ENCODE data around the gene RASEF.
"Not testable (repeated sequence)": the region's sequence is repeated elsewhere in the genome, so short reads cannot be mapped to it uniquely, and the experiment has no call there.

Gene RASEF

DNA sequence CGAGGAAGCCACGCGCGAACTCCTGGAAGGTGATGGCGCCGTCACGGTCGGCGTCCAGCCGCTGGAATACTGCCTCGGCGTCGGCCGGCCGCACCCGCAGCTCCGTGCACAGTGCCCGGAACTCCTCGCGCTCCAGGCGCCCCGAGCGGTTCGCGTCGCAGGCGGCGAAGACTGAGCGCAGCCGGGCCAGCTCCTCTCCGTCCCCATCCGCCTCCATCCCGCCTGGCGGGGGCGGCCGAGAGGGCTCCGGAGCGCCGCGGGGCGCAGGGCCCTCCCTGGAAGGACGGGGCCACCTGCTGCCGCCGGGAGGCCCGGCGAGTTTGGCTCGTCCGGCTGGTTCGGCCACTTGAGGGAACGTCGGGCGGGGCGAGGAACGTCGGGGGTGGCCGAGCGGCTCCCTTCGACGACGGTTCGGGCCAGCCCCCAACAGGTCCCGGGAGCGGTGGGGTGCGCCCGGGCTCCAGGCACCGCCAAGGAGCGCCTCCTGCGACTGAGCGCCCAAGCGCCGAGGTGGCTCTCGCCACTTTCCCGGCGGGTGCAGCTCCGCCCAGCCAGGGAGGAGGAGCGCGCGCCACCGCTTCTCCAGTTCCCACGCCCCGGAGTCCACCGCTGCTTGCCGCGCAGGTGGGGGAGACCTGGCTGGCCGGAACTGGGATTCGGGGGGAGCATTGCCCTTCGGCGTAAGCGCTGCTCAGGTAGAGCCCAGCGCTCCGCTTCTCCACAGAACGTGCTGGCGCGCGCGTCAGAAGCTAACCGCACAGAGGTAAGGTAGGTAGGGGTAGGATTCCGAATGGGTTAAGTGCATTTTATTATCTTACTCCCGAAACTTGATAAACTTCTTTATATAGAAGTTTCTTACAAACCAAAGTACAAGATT lies at the start of gene RASEF:
RASEF (minus strand) TSS at position 492 of the 877 bp plus-strand sequence; CDS start at position 217, 275 bp downstream.
- in situ Hi-C loops (cut with MboI; ENCODE audit: low sequenced_read_pairs), result no loop called here

DNA sequence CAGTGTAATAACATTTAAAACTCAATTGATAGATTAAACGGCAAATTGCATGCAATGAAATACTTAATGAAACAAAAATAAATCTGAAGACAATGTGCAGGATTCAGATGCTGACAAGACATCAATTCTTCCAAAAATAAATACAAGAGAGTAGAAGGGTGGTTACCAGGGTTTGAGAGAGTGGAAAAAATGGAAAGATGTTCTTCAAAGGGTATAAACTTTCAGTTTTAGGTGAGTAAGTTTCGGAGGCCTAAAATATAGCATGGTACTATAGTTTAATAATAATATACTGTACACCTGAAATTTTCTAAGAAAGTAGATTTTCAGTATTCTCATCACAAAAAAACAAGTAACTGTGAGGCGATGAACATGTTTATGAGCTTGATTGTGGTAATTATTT lies 48.2 kb upstream of the RASEF start:
- in situ Hi-C loops (cut with MboI; ENCODE audit: low sequenced_read_pairs), result no loop called here

DNA sequence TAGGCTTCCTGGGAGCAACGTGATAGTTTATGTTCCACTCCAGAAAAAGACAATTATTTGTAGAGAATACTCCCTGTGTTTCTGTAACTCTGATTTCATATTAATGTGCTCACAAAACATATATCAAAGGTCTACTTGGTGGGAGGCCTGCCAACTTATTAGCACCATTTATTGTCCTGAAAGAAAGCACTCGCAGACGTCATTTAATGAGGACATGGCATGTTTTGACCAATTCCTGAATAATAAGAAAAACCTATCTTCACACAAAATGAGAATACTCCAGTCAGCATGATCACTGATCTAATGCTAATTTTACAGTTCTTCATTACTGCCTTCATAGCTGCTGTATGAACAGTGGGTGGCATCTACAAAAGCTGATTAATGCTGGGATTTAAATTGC lies 46.4 kb upstream of the RASEF start:
- in situ Hi-C loops (cut with MboI; ENCODE audit: low sequenced_read_pairs), result no loop called here

DNA sequence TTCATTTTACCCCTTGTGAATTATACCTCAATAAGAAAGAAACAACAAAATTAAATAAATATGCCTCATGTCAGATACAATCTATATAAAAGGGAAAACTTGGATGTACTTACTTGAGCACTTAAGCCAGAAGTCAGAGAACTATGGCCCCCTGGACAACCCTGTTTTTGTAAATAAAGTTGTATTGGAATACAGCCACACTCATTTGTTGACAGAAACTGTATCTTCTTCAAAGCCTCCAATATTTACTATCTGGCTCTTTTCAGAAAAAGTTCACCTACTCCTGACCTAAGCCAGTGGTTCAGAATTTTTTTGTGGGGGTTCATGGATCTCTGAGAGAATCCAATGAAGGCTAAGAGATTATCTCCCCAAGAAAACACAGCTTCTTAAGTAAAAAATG lies 45.3 kb upstream of the RASEF start:
- in situ Hi-C loops (cut with MboI; ENCODE audit: low sequenced_read_pairs), result no loop called here

DNA sequence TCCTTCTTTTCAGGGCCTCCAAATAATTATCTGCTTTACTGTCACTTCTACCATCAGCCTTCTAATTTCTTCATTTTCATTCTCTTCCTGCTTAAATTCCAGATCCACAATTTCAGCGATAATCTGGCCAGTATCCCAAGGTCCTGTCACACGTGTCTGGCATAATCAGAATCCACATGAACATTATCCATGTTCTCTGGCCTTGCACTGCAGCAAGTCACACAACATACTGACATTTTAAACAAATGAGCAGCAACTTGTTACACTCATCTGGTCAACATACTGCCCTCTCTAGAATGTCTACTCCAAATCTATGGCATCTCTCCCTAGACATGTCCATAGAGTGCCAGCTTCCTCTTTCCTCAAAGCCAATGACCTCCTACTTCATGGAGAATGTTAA lies 43.8 kb upstream of the RASEF start:
- in situ Hi-C loops (cut with MboI; ENCODE audit: low sequenced_read_pairs), result no loop called here

DNA sequence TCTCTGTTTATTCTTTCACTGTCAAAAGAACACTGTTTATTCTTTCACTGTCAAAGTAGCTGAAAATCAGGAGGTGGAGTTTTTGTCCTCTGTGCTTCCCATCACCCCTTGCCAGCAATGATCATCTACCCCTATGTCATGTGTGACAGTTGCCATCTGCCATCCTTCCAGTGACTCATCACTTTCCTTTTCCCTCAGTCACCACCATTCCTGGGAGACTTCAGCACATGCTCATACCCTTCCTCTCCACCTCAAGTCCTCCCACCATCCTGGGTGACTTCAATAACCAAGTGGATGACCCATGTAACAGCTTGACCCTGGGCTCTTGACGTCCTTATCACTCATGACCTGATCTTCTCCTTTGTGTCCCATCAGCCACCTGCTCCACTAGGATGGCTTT lies 43.3 kb upstream of the RASEF start:
- in situ Hi-C loops (cut with MboI; ENCODE audit: low sequenced_read_pairs), result no loop called here

DNA sequence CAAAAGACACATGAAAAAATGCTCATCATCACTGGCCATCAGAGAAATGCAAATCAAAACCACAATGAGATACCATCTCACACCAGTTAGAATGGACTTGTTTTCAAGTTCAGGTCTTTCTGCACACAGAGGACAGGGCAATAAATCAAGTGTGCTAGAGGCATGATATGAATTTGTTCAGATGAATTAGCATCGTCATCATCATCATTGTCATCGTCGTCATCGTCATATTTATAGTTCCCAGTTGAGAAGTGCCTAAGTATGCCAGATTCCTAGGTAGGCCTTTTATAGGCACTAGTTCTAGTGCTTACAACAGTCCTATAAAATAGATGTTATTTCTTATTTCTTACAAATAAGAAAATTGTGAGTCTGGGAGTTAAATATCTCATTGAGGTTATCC lies 34.7 kb upstream of the RASEF start:
- in situ Hi-C loops (cut with MboI; ENCODE audit: low sequenced_read_pairs), result no loop called here

DNA sequence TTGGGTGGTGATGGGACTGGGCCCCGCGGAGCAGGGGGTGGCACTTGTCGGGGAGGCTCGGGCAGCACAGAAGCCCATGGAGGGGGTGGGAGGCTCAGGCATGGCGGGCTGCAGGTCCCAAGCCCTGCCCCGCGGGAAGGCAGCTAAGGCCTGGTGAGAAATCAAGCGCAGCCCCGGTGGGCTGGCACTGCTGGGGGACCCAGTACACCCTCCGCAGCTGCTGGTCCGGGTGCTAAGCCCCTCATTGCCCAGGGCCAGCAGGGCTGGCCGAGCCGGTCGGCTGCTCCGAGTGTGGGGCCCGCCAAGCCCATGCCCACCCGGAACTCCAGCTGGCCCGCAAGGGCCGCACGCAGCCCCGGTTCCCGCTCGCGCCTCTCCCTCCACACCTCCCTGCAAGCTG lies 30.4 kb upstream of the RASEF start:
- in situ Hi-C loops (cut with MboI; ENCODE audit: low sequenced_read_pairs), result not testable (repeated sequence)

DNA sequence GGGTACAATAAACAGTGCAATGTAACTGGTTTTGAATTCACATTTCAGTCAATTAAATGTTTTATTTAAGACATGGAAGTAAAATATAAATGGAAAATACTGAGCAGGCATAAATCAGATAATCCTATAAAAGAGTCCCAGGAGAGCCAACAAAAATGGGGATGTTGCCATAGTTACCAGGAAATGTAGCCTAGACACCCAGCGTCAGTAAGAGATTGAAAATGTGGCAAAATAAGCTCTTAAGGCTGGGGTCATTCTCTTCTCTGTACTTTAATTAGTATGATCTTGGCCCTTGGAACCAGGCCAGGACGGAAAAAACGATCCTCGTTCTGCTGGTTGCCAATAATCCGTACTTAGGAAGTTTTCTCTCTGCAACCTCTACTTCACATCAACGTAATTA lies 18.9 kb upstream of the RASEF start:
- in situ Hi-C loops (cut with MboI; ENCODE audit: low sequenced_read_pairs), result no loop called here

DNA sequence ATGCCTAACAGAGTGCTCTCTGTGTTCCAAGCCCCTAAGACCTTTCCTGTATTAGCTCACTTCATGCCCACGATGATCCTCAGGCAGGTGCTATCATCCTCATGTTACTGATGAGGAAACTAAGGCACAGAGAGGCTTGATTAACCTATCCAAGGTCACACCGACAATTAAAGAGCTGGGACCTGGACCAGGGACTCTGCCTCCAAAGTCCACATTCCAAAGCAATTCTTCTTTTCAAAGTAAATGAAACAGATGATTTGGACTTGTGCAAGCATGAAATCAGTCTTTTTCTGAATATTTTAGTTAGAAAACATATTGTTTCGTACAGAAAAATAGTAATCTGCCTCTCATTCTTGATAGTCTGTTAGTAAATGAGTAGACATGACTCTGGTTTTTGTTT lies 18.1 kb upstream of the RASEF start:
- in situ Hi-C loops (cut with MboI; ENCODE audit: low sequenced_read_pairs), result no loop called here

DNA sequence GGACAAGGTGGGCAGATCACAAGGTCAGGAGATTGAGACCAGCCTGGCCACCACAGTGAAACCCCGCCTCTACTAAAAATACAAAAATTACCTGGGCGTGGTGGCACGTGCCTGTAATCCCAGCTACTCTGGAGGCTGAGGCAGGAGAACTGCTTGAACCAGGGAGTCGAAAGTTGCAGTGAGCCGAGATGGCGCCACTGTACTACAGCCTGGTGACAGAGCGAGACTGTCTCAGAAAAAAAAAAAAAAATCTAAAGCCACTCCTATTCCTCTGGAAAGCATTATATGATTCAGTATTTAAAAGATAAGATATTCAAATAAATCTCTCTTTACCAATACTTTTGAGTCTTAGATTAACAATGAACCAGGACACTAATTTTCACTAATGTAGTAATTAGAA lies 13.0 kb upstream of the RASEF start:
- in situ Hi-C loops (cut with MboI; ENCODE audit: low sequenced_read_pairs), result not testable (repeated sequence)

DNA sequence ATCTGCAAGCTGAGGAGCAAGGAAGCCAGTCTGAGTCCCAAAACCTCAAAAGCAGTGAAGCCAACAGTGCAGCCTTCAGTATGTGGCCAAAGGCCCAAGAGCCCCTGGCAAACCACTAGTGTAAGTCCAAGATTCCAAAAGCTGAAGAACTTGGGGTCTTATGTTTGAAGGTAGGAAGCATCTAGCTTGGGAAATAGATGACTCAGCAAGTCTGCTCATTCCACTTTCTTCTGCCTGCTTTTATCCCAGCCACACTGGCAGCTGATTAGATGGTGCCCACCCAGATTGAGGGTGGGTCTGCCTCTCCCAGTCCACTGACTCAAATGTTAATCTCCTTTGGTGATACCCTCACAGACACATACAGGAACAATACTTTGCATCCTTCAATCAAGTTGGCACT lies 9.6 kb upstream of the RASEF start:
- in situ Hi-C loops (cut with MboI; ENCODE audit: low sequenced_read_pairs), result not testable (repeated sequence)

DNA sequence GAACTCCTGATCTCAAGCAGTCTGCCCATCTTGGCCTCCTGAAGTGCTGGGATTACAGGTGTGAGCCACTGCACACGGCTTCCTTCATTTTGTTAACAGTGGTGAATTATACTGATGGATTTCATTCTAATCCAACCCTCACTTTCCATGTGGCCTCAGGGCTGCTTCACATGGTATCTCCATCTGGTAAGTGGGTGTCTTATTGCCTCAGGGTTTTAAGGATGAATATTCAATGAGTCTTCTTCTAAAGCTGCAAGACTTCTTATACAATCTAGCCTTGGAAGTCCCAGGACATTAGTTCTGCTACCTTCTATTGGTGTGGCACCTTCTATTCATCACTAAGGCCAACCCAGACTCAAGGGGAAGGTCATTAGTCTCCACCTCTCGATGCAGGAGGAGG lies 8.7 kb upstream of the RASEF start:
- in situ Hi-C loops (cut with MboI; ENCODE audit: low sequenced_read_pairs), result no loop called here

DNA sequence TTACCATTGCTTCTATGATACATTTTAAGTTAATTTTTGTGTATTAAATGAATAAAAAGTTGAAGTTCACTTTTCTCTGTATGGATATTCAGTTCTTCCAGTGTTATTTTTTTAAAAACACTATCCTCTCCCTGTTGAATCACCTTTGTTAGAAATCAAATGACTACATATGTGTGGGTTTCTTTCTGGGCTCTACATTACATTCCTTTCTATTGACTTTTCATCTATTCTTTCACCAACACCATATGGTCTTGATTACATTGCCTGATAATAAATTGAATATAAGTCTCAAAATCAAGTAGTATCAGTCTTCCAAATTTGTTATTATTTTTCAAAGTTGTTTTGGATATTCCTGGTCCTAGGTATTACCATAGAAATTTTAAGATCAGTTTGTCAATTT lies 7.3 kb upstream of the RASEF start:
- in situ Hi-C loops (cut with MboI; ENCODE audit: low sequenced_read_pairs), result no loop called here

DNA sequence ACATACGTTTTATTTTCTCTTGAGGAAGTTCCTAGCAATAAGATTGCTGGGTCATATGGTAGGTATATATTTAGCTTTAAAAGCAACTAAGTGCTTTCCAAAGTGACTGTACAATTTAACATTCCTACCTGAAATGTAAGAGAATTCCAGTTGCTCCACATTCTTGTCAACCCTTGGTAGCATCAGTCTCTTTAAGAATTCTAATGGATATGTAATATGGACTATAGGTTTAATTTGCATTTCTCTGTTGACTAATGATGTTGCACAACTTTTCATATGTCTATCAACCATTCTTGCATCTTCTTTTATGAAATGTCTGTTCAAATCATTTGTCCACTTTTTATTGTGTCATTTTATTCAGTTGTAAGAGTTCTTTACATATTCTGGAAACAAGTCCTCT lies 6.7 kb upstream of the RASEF start:
- in situ Hi-C loops (cut with MboI; ENCODE audit: low sequenced_read_pairs), result no loop called here

DNA sequence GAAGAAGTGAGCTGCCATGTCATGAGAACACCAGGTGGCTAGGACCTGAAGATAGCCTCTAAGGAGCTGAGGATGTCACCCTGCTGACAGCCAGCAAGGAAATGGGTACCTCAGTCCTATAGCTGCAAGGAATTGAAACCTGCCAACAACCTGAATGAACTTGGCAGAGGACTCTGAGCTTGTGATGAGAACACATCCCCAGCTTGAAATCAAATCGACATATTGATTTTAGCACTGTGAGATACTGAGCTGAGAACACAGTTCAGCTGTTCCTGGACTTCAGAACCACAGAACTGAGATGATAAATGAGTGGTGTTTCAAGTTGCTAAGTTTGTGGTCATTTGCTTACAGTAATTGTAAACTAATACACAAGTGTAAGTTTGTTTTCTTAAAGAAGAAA lies 5.5 kb upstream of the RASEF start:
- in situ Hi-C loops (cut with MboI; ENCODE audit: low sequenced_read_pairs), result no loop called here

DNA sequence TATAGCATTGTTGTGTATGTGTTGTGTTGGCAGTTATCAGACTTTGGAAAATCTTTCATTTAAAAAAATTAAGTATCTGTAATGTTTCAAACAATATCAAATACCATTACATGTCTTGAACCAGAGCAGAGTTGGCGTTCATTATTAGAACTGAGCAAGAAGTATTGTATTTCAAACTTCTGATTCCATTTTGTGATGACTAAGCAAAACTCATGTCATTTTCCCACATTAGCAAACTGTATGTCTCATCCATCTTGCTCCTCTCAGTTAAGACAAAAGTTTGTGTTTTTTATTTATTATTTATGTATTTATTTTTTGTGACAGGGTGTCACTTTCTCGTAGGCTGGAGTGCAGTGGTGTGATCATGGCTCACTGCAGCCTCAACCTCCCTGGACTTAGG lies 4.6 kb upstream of the RASEF start:
- in situ Hi-C loops (cut with MboI; ENCODE audit: low sequenced_read_pairs), result no loop called here

DNA sequence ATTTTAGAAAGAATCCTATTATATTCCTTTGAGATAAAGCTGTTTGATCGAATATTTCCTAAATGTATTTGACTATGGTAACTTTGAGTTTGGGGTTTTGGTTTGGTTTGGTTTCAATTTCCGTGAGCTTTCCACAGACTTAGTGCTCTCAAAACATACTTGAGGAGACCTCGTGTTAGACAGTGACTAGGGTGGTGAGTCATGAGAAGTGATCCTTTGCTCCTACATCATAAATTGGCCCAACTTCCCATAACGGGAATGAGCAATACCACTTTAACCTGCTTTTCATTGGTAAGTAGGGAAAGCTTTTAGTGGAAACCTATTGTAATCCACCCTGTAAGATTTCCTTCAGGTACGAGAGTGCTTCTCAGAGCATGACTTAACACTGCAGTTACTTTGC lies 3.8 kb upstream of the RASEF start:
- in situ Hi-C loops (cut with MboI; ENCODE audit: low sequenced_read_pairs), result no loop called here

DNA sequence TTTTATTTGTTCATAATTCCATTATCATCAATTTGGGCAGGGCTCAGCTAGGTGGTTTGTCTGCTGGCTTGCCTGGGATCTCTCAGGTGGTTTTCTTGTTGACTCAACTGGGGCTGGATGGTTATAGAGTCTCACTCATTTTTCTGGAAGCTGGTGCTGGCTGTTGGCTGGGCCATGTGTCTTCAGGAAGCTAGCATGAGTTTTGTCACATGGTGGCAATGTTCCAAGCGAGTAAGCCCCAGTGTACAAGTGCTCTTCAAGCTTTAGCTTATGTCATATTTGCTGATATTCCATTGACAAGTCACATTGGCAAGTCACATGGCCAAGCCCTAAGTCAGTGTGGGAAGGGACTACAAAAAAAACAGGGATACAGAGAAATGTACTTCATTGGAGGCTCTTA lies 2.3 kb upstream of the RASEF start:
- in situ Hi-C loops (cut with MboI; ENCODE audit: low sequenced_read_pairs), result no loop called here

DNA sequence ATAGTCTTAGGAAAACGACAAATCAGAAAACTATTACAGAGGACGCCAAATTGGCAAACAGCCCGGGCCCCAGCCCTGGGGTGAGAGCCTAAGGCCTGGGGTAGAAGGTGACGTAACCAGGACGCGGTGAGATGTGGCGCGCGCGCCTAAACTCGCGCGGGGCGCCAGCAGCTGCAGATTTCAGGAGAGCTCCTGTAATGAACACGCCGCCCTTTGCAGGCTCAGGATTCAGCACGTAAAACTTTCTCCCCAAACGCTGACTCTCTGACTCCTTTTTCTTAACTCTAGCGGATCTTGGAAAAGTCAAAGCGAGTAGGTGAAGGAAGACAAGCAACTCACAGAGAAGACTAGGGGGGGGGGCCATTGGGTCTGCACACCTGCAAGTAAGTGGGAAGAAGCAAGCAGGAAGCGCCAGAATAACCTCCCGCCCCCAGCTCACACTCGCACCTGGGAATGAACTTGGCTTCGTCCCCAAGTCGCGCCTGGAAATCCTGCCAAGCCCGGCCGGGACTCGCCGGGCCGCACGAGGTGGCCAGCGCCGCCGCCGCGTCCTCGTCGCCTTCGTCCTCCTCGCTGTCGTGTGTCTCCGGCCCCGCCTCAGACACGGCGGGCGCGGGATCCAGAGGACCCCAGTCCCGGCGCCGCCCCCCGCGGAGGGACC lies 822 bp downstream of the RASEF start:
- in situ Hi-C loops (cut with MboI; ENCODE audit: low sequenced_read_pairs), result no loop called here

DNA sequence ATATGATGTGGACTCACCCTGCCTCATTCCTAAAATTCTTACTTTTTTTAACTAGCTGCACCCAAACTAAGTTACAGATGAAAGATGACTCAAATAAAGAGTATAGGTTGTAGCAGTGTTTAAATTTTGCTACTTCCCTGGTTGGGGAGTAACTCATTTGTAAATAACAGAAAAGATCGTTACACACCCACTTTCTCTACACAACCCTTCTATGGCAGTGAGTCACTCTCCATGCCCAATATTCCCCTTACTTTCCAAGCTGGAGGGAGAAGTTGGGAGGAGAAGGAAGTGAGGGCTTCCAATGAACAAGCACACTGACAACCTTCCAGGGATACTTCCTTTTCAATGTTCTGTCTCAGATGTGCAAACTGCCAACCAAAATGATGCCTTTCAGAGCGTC lies 1.9 kb downstream of the RASEF start:
- in situ Hi-C loops (cut with MboI; ENCODE audit: low sequenced_read_pairs), result no loop called here

DNA sequence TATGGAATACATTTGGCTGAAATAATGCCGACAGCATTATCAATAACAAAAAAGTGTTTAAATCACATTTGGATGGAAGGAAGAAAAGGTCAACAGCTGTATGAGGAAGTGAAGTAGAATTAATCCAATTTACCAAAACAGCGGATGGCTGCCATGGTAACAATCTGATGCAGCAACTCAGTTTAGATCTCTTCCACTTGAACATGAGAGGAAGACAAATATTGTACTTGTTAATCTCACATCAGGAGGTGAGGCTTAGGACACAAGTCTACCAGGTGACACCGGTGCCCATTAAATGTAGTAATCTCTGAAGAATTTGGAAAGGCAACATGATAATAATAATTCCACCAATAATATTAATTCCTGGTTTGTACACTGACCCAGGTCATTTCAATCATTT lies 2.4 kb downstream of the RASEF start:
- in situ Hi-C loops (cut with MboI; ENCODE audit: low sequenced_read_pairs), result no loop called here

DNA sequence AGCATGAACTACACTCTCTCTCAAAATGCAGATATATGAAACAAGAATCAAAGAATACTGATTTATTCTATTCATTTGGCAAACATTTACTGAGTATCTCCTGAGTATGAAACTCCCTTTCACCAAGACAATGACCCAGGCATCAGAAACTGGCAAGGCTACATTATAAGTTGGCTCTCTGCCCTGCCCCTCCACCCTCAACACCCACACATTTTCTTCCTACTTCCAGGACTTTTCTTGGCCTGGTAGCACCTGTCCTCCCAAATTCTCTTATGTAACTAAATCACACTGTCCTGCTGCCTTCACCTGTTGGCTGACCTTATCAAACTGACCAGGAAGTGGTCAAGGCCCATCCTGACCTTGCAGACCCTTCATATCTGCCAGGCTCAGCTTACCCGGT lies 3.5 kb downstream of the RASEF start:
- in situ Hi-C loops (cut with MboI; ENCODE audit: low sequenced_read_pairs), result no loop called here

Measured in HL-60/S4 (cell line).